ENCODE results near the gene TMEM59L. TPM values are rescaled to one million over a fixed set of nuclear protein-coding genes. Genes with fewer than 3 reads are reported as not detected.

TMEM59L gene
- total and polyA plus RNA-seq, 2 of the 13 experiments (the other 11 are each of a cell fraction or from before 2014, with no cell fraction given) = 0.97 to 5.5 TPM

GRCh38 chr19:18610556-18611326 lies 1.9 kb upstream of the TMEM59L start (continued):
- TF ChIP-seq RXRA (CRISPR knock-in tag; IDR thresholded peaks at IDR 0.05) (peak; percentile 99), ZNF652 (CRISPR knock-in tag; IDR thresholded peaks at IDR 0.05; ENCODE audit: borderline replicate concordance, low read depth) (no peak), ZBTB14 (CRISPR knock-in tag; IDR thresholded peaks at IDR 0.05) (no peak), RARG (CRISPR knock-in tag; IDR thresholded peaks at IDR 0.05; ENCODE audit: low read depth) (no peak), PLRG1 (conservative IDR thresholded peaks at IDR 0.05) (no peak), HOXA7 (CRISPR knock-in tag; IDR thresholded peaks at IDR 0.05) (no peak), ZNF775 (CRISPR knock-in tag; IDR thresholded peaks at IDR 0.05; ENCODE audit: borderline replicate concordance) (no peak), MTA1 (CRISPR knock-in tag; IDR thresholded peaks at IDR 0.05; ENCODE audit: borderline replicate concordance) (peak; percentile 91), ZNF441 (CRISPR knock-in tag; IDR thresholded peaks at IDR 0.05; ENCODE audit: borderline replicate concordance) (no peak), ZNF251 (CRISPR knock-in tag; IDR thresholded peaks at IDR 0.05) (no peak), ZNF317 (CRISPR knock-in tag; IDR thresholded peaks at IDR 0.05) (peak; percentile 42; the same call in 1 of the 2 replicates), ISX (CRISPR knock-in tag; conservative IDR thresholded peaks at IDR 0.05) (no peak), ZNF883 (CRISPR knock-in tag; IDR thresholded peaks at IDR 0.05; ENCODE audit: not compliant biosample characterization) (peak; percentile 58), RBM22 (optimal IDR thresholded peaks at IDR 0.05; ENCODE audit: low read length) (no peak), CHCHD3 (CRISPR knock-in tag; IDR thresholded peaks at IDR 0.05) (no peak), ZNF142 (CRISPR knock-in tag; IDR thresholded peaks at IDR 0.05) (0 out of 2 replicates have a peak, but pooled peaks have one; percentile 31), REXO4 (CRISPR knock-in tag; IDR thresholded peaks at IDR 0.05; ENCODE audit: borderline replicate concordance) (no peak), SRSF1 (optimal IDR thresholded peaks at IDR 0.05; ENCODE audit: low read depth, low read length) (peak; percentile 99), HDAC1 (CRISPR knock-in tag; IDR thresholded peaks at IDR 0.05) (peak; percentile 94), NAIF1 (CRISPR knock-in tag; IDR thresholded peaks at IDR 0.05; ENCODE audit: borderline replicate concordance) (no peak; the same call in 1 of the 2 replicates), SIX4 (CRISPR knock-in tag; IDR thresholded peaks at IDR 0.05) (peak; percentile 98)
- TF ChIP-seq, protein P1, sequence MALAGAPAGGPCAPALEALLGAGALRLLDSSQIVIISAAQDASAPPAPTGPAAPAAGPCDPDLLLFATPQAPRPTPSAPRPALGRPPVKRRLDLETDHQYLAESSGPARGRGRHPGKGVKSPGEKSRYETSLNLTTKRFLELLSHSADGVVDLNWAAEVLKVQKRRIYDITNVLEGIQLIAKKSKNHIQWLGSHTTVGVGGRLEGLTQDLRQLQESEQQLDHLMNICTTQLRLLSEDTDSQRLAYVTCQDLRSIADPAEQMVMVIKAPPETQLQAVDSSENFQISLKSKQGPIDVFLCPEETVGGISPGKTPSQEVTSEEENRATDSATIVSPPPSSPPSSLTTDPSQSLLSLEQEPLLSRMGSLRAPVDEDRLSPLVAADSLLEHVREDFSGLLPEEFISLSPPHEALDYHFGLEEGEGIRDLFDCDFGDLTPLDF (CRISPR knock-in tag; IDR thresholded peaks at IDR 0.05) = no peak
